WTC11 (cell line): ENCODE measurements around the gene WDR36. TPM values are rescaled to one million over a fixed set of nuclear protein-coding genes. Genes with fewer than 3 reads are reported as not detected.

Source experiments
- ATAC-seq: fragments of 200-7000 bp; cut with Tn5 transposase; 2 replicates; pipeline ENCODE4 v1.10.0; 2021; ENCODE audit warnings: mild to moderate bottlenecking, moderate library complexity
- CTCF ChIA-PET: fragments of 300-600 bp; sonication (Branson Sonifier 250); formaldehyde crosslinking; loops from one replicate; lab custom pipeline; 2021; ENCODE audit warnings: antibody characterized with exemption; lab: Charles Lee
- POLR2A ChIA-PET: fragments of 350-600 bp; sonication (Branson Sonifier 250); formaldehyde crosslinking; loops from one replicate; lab custom pipeline; 2021; ENCODE audit warnings: antibody characterized with exemption; lab: Charles Lee
- DNase-seq: peaks from one replicate; pipeline ENCODE4 v3.0.0; 2021; ENCODE audit warnings: low spot score
- H3K27ac Mint-ChIP-seq: 2 replicates; pipeline ENCODE4 v1.8.0; 2021; ENCODE audit warnings: mixed read lengths
- H3K27me3 Mint-ChIP-seq: 2 replicates; pipeline ENCODE4 v1.8.0; 2021; ENCODE audit warnings: low read depth, mild to moderate bottlenecking, moderate library complexity, mixed read lengths
- H3K36me3 Mint-ChIP-seq: 2 replicates; pipeline ENCODE4 v1.8.0; 2021; ENCODE audit warnings: mixed read lengths
- H3K4me1 Mint-ChIP-seq: 2 replicates; pipeline ENCODE4 v1.8.0; 2022; ENCODE audit warnings: mixed read lengths
- H3K4me3 Mint-ChIP-seq: 2 replicates; pipeline ENCODE4 v1.8.0; 2021; ENCODE audit warnings: mild to moderate bottlenecking, moderate library complexity, mixed read lengths
- H3K9me3 Mint-ChIP-seq: 2 replicates; pipeline ENCODE4 v1.8.0; 2021; ENCODE audit warnings: mixed read lengths
- ELF4 ChIP-seq: sonication (generic); formaldehyde crosslinking; IDR thresholded peaks from 2 replicates; pipeline ENCODE4 v1.8.1; 2022; ENCODE audit warnings: low read depth, mild to moderate bottlenecking, moderate library complexity, missing genetic modification reagents
- ESRRA ChIP-seq: sonication (generic); formaldehyde crosslinking; IDR thresholded peaks from 2 replicates; pipeline ENCODE4 v1.8.1; 2022; ENCODE audit warnings: mild to moderate bottlenecking, missing genetic modification reagents, borderline replicate concordance
- ETV6 ChIP-seq: sonication (generic); formaldehyde crosslinking; IDR thresholded peaks from 2 replicates; pipeline ENCODE4 v1.8.1; 2022; ENCODE audit warnings: mild to moderate bottlenecking, missing genetic modification reagents
- FOXP1 ChIP-seq: sonication (generic); formaldehyde crosslinking; IDR thresholded peaks from 2 replicates; pipeline ENCODE4 v1.8.0; 2022; ENCODE audit warnings: missing genetic modification reagents, mild to moderate bottlenecking, moderate library complexity, borderline replicate concordance
- NR1H2 ChIP-seq: sonication (generic); formaldehyde crosslinking; IDR thresholded peaks from 2 replicates; pipeline ENCODE4 v1.9.0; 2021; ENCODE audit warnings: mild to moderate bottlenecking, moderate library complexity, missing genetic modification reagents
- RORB ChIP-seq: fragments of 250-450 bp; sonication (Bioruptor Pico); IDR thresholded peaks from 2 replicates; pipeline ENCODE4 v1.9.0; 2021; ENCODE audit warnings: mild to moderate bottlenecking
- TEAD4 ChIP-seq: sonication (generic); formaldehyde crosslinking; IDR thresholded peaks from 2 replicates; pipeline ENCODE4 v1.8.0; 2022; ENCODE audit warnings: mild to moderate bottlenecking, missing genetic modification reagents
- ZNF138 ChIP-seq: sonication (generic); formaldehyde crosslinking; conservative IDR thresholded peaks from 2 replicates; pipeline ENCODE4 v1.8.1; 2022; ENCODE audit warnings: mild to moderate bottlenecking, moderate library complexity, missing genetic modification reagents
- ZNF219 ChIP-seq: sonication (generic); formaldehyde crosslinking; IDR thresholded peaks from 2 replicates; pipeline ENCODE4 v1.8.0; 2023; ENCODE audit warnings: missing genetic modification reagents, mild to moderate bottlenecking, borderline replicate concordance
- ZNF263 ChIP-seq: sonication (generic); formaldehyde crosslinking; IDR thresholded peaks from 2 replicates; pipeline ENCODE4 v1.8.1; 2022; ENCODE audit warnings: low read depth, mild to moderate bottlenecking, moderate library complexity, missing genetic modification reagents
- ZNF396 ChIP-seq: fragments of 250-450 bp; sonication (Bioruptor Pico); IDR thresholded peaks from 2 replicates; pipeline ENCODE4 v1.8.0; 2021; ENCODE audit warnings: mild to moderate bottlenecking, moderate library complexity, borderline replicate concordance
- ZNF671 ChIP-seq: fragments of 250-450 bp; sonication (Bioruptor Pico); IDR thresholded peaks from 2 replicates; pipeline ENCODE4 v1.8.0; 2021; ENCODE audit warnings: mild to moderate bottlenecking
- total RNA-seq: library from RNA; stranded (reverse); gene quantifications from 3 replicates; pipeline ENCODE4 v1.2.3, GENCODE V29; 2021
- TF ChIP-seq, protein P1 (sequence below): sonication (generic); formaldehyde crosslinking; IDR thresholded peaks from 2 replicates; pipeline ENCODE4 v1.8.1; 2023; ENCODE audit warnings: mild to moderate bottlenecking, missing genetic modification reagents, moderate library complexity
- TF ChIP-seq, protein P2 (sequence below): fragments of 250-450 bp; sonication (Bioruptor Pico); IDR thresholded peaks from 2 replicates; pipeline ENCODE4 v1.9.0; 2021; ENCODE audit warnings: mild to moderate bottlenecking
- TF ChIP-seq, protein P3 (sequence below): sonication (generic); formaldehyde crosslinking; IDR thresholded peaks from 2 replicates; pipeline ENCODE4 v1.8.0; 2022; ENCODE audit warnings: mild to moderate bottlenecking, missing genetic modification reagents
- TF ChIP-seq, protein P4 (sequence below): sonication (generic); formaldehyde crosslinking; IDR thresholded peaks from 2 replicates; pipeline ENCODE4 v1.8.1; 2023; ENCODE audit warnings: mild to moderate bottlenecking, moderate library complexity, missing genetic modification reagents
- TF ChIP-seq, protein P5 (sequence below): fragments of 250-450 bp; sonication (Bioruptor Pico); IDR thresholded peaks from 2 replicates; pipeline ENCODE4 v1.8.0; 2021; ENCODE audit warnings: mild to moderate bottlenecking
- TF ChIP-seq, protein P6 (sequence below): fragments of 250-450 bp; sonication (Bioruptor Pico); IDR thresholded peaks from 2 replicates; pipeline ENCODE4 v2.1.2; 2022; ENCODE audit warnings: mild to moderate bottlenecking, moderate library complexity
- TF ChIP-seq, protein P7 (sequence below): sonication (generic); formaldehyde crosslinking; IDR thresholded peaks from 2 replicates; pipeline ENCODE4 v1.8.1; 2023; ENCODE audit warnings: mild to moderate bottlenecking, missing genetic modification reagents

WDR36 gene
- total RNA-seq, 1 experiment from 2014 or later: 34.1 TPM

DNA sequence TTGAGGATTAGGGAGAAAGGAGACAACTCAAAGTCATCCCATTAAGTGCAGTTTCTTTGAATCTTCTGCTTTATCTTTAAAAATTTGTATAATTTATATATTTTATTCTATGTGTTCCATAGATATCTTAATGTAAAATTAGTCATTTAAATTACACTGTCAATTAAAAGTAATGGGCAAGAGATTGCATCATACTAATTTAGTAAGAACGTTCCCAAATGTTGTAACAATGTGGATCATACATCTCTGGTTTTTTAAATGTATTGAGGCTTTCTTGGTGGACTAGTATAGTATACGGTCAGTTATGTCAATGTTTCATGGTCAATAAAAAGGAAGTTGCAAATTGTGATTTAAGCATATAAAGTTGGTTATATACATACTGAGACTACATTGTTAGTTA is 14.5 kb upstream of the WDR36 start (continued):
- TF ChIP-seq, protein P1, sequence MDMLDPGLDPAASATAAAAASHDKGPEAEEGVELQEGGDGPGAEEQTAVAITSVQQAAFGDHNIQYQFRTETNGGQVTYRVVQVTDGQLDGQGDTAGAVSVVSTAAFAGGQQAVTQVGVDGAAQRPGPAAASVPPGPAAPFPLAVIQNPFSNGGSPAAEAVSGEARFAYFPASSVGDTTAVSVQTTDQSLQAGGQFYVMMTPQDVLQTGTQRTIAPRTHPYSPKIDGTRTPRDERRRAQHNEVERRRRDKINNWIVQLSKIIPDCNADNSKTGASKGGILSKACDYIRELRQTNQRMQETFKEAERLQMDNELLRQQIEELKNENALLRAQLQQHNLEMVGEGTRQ (CRISPR knock-in tag): no peak
- TF ChIP-seq, protein P2, sequence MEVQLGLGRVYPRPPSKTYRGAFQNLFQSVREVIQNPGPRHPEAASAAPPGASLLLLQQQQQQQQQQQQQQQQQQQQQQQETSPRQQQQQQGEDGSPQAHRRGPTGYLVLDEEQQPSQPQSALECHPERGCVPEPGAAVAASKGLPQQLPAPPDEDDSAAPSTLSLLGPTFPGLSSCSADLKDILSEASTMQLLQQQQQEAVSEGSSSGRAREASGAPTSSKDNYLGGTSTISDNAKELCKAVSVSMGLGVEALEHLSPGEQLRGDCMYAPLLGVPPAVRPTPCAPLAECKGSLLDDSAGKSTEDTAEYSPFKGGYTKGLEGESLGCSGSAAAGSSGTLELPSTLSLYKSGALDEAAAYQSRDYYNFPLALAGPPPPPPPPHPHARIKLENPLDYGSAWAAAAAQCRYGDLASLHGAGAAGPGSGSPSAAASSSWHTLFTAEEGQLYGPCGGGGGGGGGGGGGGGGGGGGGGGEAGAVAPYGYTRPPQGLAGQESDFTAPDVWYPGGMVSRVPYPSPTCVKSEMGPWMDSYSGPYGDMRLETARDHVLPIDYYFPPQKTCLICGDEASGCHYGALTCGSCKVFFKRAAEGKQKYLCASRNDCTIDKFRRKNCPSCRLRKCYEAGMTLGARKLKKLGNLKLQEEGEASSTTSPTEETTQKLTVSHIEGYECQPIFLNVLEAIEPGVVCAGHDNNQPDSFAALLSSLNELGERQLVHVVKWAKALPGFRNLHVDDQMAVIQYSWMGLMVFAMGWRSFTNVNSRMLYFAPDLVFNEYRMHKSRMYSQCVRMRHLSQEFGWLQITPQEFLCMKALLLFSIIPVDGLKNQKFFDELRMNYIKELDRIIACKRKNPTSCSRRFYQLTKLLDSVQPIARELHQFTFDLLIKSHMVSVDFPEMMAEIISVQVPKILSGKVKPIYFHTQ: no peak
- TF ChIP-seq ZNF138 (CRISPR knock-in tag) (no peak), ZNF396 (CRISPR knock-in tag) (no peak), ELF4 (CRISPR knock-in tag) (no peak), ZNF263 (CRISPR knock-in tag) (no peak), ESRRA (no peak)
- TF ChIP-seq, protein P3, sequence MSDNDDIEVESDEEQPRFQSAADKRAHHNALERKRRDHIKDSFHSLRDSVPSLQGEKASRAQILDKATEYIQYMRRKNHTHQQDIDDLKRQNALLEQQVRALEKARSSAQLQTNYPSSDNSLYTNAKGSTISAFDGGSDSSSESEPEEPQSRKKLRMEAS (CRISPR knock-in tag): no peak
- TF ChIP-seq, protein P4, sequence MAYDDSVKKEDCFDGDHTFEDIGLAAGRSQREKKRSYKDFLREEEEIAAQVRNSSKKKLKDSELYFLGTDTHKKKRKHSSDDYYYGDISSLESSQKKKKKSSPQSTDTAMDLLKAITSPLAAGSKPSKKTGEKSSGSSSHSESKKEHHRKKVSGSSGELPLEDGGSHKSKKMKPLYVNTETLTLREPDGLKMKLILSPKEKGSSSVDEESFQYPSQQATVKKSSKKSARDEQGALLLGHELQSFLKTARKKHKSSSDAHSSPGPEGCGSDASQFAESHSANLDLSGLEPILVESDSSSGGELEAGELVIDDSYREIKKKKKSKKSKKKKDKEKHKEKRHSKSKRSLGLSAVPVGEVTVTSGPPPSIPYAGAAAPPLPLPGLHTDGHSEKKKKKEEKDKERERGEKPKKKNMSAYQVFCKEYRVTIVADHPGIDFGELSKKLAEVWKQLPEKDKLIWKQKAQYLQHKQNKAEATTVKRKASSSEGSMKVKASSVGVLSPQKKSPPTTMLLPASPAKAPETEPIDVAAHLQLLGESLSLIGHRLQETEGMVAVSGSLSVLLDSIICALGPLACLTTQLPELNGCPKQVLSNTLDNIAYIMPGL (CRISPR knock-in tag): no peak

DNA sequence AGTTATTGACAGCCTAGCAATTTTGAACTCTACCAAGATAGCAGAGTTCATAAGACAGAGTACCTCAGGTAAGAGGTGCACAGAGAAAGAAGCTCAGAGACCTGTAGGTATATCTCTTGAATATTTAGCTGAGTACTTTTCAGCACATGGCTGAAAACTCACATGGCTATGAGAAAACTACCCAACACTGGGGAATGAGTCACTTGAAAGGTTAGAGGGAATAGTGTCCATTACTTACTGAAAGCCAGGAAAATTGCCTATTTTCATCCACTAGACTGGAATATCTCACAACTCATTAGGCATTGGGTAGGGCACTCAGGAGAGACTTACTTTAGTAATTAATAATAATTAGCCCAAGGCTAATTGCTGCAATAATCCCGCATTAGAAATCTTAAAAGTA is 12.3 kb upstream of the WDR36 start:
- TF ChIP-seq NR1H2 (CRISPR knock-in tag) (no peak), ELF4 (CRISPR knock-in tag) (no peak), TEAD4 (CRISPR knock-in tag) (no peak), FOXP1 (CRISPR knock-in tag) (no peak), RORB (CRISPR knock-in tag) (no peak), ETV6 (CRISPR knock-in tag) (no peak), ZNF219 (CRISPR knock-in tag) (no peak), ZNF671 (no peak), ZNF396 (CRISPR knock-in tag) (no peak)
- TF ChIP-seq, protein P5, sequence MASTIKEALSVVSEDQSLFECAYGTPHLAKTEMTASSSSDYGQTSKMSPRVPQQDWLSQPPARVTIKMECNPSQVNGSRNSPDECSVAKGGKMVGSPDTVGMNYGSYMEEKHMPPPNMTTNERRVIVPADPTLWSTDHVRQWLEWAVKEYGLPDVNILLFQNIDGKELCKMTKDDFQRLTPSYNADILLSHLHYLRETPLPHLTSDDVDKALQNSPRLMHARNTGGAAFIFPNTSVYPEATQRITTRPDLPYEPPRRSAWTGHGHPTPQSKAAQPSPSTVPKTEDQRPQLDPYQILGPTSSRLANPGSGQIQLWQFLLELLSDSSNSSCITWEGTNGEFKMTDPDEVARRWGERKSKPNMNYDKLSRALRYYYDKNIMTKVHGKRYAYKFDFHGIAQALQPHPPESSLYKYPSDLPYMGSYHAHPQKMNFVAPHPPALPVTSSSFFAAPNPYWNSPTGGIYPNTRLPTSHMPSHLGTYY (CRISPR knock-in tag): no peak
- TF ChIP-seq, protein P6, sequence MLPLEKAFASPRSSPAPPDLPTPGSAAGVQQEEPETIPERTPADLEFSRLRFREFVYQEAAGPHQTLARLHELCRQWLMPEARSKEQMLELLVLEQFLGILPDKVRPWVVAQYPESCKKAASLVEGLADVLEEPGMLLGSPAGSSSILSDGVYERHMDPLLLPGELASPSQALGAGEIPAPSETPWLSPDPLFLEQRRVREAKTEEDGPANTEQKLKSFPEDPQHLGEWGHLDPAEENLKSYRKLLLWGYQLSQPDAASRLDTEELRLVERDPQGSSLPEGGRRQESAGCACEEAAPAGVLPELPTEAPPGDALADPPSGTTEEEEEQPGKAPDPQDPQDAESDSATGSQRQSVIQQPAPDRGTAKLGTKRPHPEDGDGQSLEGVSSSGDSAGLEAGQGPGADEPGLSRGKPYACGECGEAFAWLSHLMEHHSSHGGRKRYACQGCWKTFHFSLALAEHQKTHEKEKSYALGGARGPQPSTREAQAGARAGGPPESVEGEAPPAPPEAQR: no peak
- TF ChIP-seq, protein P7, sequence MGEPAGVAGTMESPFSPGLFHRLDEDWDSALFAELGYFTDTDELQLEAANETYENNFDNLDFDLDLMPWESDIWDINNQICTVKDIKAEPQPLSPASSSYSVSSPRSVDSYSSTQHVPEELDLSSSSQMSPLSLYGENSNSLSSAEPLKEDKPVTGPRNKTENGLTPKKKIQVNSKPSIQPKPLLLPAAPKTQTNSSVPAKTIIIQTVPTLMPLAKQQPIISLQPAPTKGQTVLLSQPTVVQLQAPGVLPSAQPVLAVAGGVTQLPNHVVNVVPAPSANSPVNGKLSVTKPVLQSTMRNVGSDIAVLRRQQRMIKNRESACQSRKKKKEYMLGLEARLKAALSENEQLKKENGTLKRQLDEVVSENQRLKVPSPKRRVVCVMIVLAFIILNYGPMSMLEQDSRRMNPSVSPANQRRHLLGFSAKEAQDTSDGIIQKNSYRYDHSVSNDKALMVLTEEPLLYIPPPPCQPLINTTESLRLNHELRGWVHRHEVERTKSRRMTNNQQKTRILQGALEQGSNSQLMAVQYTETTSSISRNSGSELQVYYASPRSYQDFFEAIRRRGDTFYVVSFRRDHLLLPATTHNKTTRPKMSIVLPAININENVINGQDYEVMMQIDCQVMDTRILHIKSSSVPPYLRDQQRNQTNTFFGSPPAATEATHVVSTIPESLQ (CRISPR knock-in tag): no peak
- TF ChIP-seq, protein P2: no peak
- DNase-seq (no peak), ATAC-seq (no peak)
- POLR2A ChIA-PET: no interaction called here
- H3K27ac Mint-ChIP-seq: no peak overlapping the region
- no peaks in the 10 kb centered on the region for H3K9me3 Mint-ChIP-seq
- H3K4me3 Mint-ChIP-seq: no peak overlapping the region
- CTCF ChIA-PET: no interaction called here
- no peaks in the 10 kb centered on the region for H3K4me1 Mint-ChIP-seq
- H3K27me3 Mint-ChIP-seq: peaks cover 32% of the 10 kb centered on the region
- H3K36me3 Mint-ChIP-seq: no peaks in the 10 kb centered on the region
